HEK293 (cell line): Measurements from ENCODE around the gene PNPLA2.

ENCODE experiments used
- BCL11B ChIP-seq: fragments of 450-650 bp; formaldehyde crosslinking; IDR thresholded peaks from 2 replicates; pipeline ENCODE4 v1.5.1; 2016; ENCODE audit warnings: low read depth, missing biosample characterization, missing genetic modification characterization
- SCRT2 ChIP-seq: fragments of 450-650 bp; formaldehyde crosslinking; IDR thresholded peaks from 2 replicates; pipeline ENCODE4 v1.5.1; 2016; ENCODE audit warnings: missing biosample characterization, missing genetic modification characterization
- ZBTB44 ChIP-seq: fragments of 450-650 bp; IDR thresholded peaks from 2 replicates; pipeline ENCODE4 v1.5.1; 2018; ENCODE audit warnings: missing biosample characterization, mild to moderate bottlenecking, missing genetic modification characterization
- ZNF175 ChIP-seq: fragments of 450-650 bp; formaldehyde crosslinking; IDR thresholded peaks from 2 replicates; pipeline ENCODE4 v1.5.1; 2016; ENCODE audit warnings: missing biosample characterization, missing genetic modification characterization
- ZNF292 ChIP-seq: fragments of 450-650 bp; formaldehyde crosslinking; IDR thresholded peaks from 2 replicates; pipeline ENCODE4 v1.5.1; 2016; ENCODE audit warnings: low read depth, missing biosample characterization, missing genetic modification characterization, borderline replicate concordance
- TF ChIP-seq, protein P1 (sequence below): fragments of 450-650 bp; formaldehyde crosslinking; IDR thresholded peaks from 2 replicates; pipeline ENCODE4 v1.5.1; 2016; ENCODE audit warnings: missing biosample characterization, missing genetic modification characterization

- TF ChIP-seq ZNF292 (no peak), BCL11B (tag by site-specific recombination) (no peak), ZNF175 (tag by site-specific recombination) (no peak), ZBTB44 (tag by site-specific recombination) (no peak), SCRT2 (tag by site-specific recombination) (no peak)
- TF ChIP-seq, protein P1, sequence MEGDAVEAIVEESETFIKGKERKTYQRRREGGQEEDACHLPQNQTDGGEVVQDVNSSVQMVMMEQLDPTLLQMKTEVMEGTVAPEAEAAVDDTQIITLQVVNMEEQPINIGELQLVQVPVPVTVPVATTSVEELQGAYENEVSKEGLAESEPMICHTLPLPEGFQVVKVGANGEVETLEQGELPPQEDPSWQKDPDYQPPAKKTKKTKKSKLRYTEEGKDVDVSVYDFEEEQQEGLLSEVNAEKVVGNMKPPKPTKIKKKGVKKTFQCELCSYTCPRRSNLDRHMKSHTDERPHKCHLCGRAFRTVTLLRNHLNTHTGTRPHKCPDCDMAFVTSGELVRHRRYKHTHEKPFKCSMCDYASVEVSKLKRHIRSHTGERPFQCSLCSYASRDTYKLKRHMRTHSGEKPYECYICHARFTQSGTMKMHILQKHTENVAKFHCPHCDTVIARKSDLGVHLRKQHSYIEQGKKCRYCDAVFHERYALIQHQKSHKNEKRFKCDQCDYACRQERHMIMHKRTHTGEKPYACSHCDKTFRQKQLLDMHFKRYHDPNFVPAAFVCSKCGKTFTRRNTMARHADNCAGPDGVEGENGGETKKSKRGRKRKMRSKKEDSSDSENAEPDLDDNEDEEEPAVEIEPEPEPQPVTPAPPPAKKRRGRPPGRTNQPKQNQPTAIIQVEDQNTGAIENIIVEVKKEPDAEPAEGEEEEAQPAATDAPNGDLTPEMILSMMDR = no peak
Observed at GRCh38 chr11:773425-773824, 45.3 kb upstream of the PNPLA2 start.
